Spleen (tissue), 11 donors: Measurements from ENCODE around the gene FES. TPM values are rescaled to one million over a fixed set of nuclear protein-coding genes. Genes with fewer than 3 reads are reported as not detected.
A peak's percentile ranks its signal among the peaks of the same experiment; 100 is the strongest.

ENCODE experiments used
- DNase-seq: peaks from one replicate; pipeline ENCODE4 v3.0.0-alpha.2; 2020
- H3K27ac ChIP-seq, 8 donors: fragments of 200-600 bp; sonication (generic) in 7 of 8; 1 replicate in 4 of 8; 2 replicates in 4 of 8; pipeline versions ENCODE4 v1.5.0 to v1.8.0; 2016 to 2021; ENCODE audit warnings: inconsistent platforms in 4 of 8, mild to moderate bottlenecking in 4 of 8, moderate library complexity in 1 of 8
- H3K27me3 ChIP-seq, 7 donors: fragments of 200-600 bp; sonication (generic) in 6 of 7; replicated peaks in 1 of 7; 1 replicate in 4 of 7; 2 replicates in 3 of 7; pipeline versions ENCODE4 v1.5.0 to v1.8.0; 2016 to 2021; ENCODE audit warnings: inconsistent platforms in 3 of 7, mild to moderate bottlenecking in 1 of 7
- H3K36me3 ChIP-seq, 6 donors: fragments of 200-600 bp; sonication (generic) in 5 of 6; 1 replicate in 4 of 6; 2 replicates in 2 of 6; pipeline versions ENCODE4 v1.5.0 to v1.8.0; 2016 to 2021; ENCODE audit warnings: inconsistent platforms in 2 of 6
- H3K4me1 ChIP-seq, 6 donors: fragments of 200-600 bp; sonication (generic) in 5 of 6; 1 replicate in 3 of 6; 2 replicates in 3 of 6; pipeline versions ENCODE4 v1.5.0 to v1.8.0; 2016 to 2021; ENCODE audit warnings: inconsistent platforms in 3 of 6
- H3K4me3 ChIP-seq, 8 donors: fragments of 200-600 bp; sonication (generic) in 7 of 8; 1 replicate in 4 of 8; 2 replicates in 4 of 8; pipeline versions ENCODE4 v1.5.0 to v1.8.0; 2016 to 2021; ENCODE audit warnings: inconsistent platforms in 4 of 8, mild to moderate bottlenecking in 4 of 8, moderate library complexity in 2 of 8
- H3K9me3 ChIP-seq, 8 donors: fragments of 200-600 bp; sonication (generic) in 7 of 8; 1 replicate in 4 of 8; 2 replicates in 4 of 8; pipeline versions ENCODE4 v1.5.0 to v1.8.0; 2016 to 2021; ENCODE audit warnings: inconsistent platforms in 4 of 8
- CTCF ChIP-seq, 11 experiments: fragments of 200-600 bp in 7 of 11; fragments of 450-650 bp in 4 of 11; sonication (generic) in 4 of 11; IDR thresholded peaks in 8 of 11; conservative IDR thresholded peaks in 3 of 11; 1 replicate in 7 of 11; 2 replicates in 4 of 11; pipeline versions ENCODE4 v1.4.0 to v1.8.0; 2016 to 2021; ENCODE audit warnings: antibody characterized with exemption in 11 of 11, inconsistent platforms in 4 of 11, mild to moderate bottlenecking in 1 of 11
- POLR2A ChIP-seq, 3 donors: fragments of 450-650 bp; IDR thresholded peaks; one replicate each; pipeline ENCODE4 v1.5.1; 2017; ENCODE audit warnings: antibody characterized with exemption in 3 of 3, mild to moderate bottlenecking in 1 of 3
- POLR2AphosphoS5 ChIP-seq, 3 donors: sonication (generic); formaldehyde crosslinking; IDR thresholded peaks; one replicate each; pipeline ENCODE4 v1.5.1; 2017; ENCODE audit warnings: antibody characterized with exemption in 3 of 3
- WGBS, 5 donors: extraction: QIAGEN DNeasy Blood & Tissue Kit in 3 of 5; methylation state at CpG; one replicate each; pipeline versions ENCODE4 v1.1.5 to v1.1.7; 2013 to 2018; 5-methylcytosine and 5-hydroxymethylcytosine counted together
- intact Hi-C: fragments of 100-400 bp; cut with DNase I; formaldehyde crosslinking; loops from one replicate; pipeline ENCODE4 v1.15.0; 2023; ENCODE audit warnings: low total_unique reads
- polyA plus RNA-seq, 3 donors: library from polyadenylated mRNA; stranded (reverse); fragments of 200-250 nt; gene quantifications; one replicate each; pipeline ENCODE4 v1.2.1, GENCODE V29; 2013
- total RNA-seq, 7 donors: library from RNA; depleted of rRNA in 3 of 7; stranded (reverse); fragments of >200 nt in 3 of 7; fragmentation: NEBNext Ultra II Directional in 4 of 7; extraction: Animal tissue kit (Norgen Biotek cat#: 25700) in 4 of 7; gene quantifications; one replicate each; pipeline versions ENCODE4 v1.1.0 to v1.2.1, GENCODE V29; 2016 to 2021
- donor health status: healthy with polysubstance abuse.
- donor health status: DM: no; HTN: no; CAD: no; lungs with moderate emphysema.
- donor health status: DM: no; HTN: no; CAD: no.
- donor health status: Bipolar disorder and iron deficiency.
- donor health status: healthy.
- donor health status: DM: no; HTN: no; CAD: no.
- donor health status: DM: yes; HTN: yes; CAD: no.

The FES gene
- total and polyA plus RNA-seq, 10 donors, result 39.5 to 369 (median 240) TPM

- Histone ChIP-seq H3K27me3 (no peaks in the 10 kb centered on the region), H3K4me3 (peak within 1 kb of the TSS in 1 of 8 donors; percentile 93), H3K9me3 (no peaks in the 10 kb centered on the region), H3K27ac (peak within 1 kb of the TSS; percentile 79 to 98 (median 96)), H3K36me3 (no peaks in the 10 kb centered on the region), H3K4me1 (peaks cover 26 to 67% (median 46%) of the 10 kb centered on the region in 6 donors)
- DNase-seq, result no peak
- intact Hi-C loops, result no loop called here
- TF ChIP-seq POLR2AphosphoS5 (IDR thresholded peaks at IDR 0.05), result no peak
- TF ChIP-seq POLR2A (IDR thresholded peaks at IDR 0.05), result no peak
- no peak for TF ChIP-seq CTCF (IDR thresholded peaks at IDR 0.05 in 8 of 11, conservative IDR thresholded peaks at IDR 0.05 in 3 of 11)
- WGBS, 5 donors, result 85 to 95% (median 90%) methylated on average over 5 to 6 of the region's 6 CpGs
Measured at GRCh38 chr15:90868261-90868689, 16.0 kb upstream of the FES start, which contains the start of gene FURIN. Gene FURIN, plus strand, starts transcription at chr15:90868588. Its CDS starts 7,153 bp downstream, at chr15:90875741.

DNA sequence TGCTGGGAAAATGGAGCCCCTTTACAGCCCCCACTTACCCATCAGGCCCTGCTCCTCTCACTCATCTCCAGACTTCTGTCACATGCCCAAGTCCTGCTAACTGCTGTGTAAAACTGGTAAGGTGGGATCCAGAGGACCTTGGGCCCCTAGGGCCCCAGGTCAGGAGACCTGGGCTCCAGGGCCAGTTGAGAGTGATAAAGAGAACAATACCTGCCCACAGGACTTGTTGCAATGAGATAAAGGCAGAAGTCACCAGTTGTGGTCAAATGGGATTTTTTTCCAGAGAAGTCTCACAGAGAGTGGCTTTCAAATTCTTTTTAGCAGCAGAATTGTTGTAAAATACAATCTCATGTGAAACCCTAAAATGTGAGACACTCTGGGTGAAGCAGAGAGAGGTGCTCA, 15.2 kb upstream of the FES start:
- no peak for DNase-seq
- Histone ChIP-seq H3K27ac (peak overlapping the region; percentile 79 to 98 (median 96)), H3K4me3 (peak overlapping the region in 1 of 8 donors; percentile 93), H3K9me3 (no peaks in the 10 kb centered on the region), H3K27me3 (no peaks in the 10 kb centered on the region), H3K36me3 (no peaks in the 10 kb centered on the region), H3K4me1 (peaks cover 26 to 67% (median 52%) of the 10 kb centered on the region in 6 donors)
- intact Hi-C loops, result no loop called here
- TF ChIP-seq CTCF (IDR thresholded peaks at IDR 0.05 in 8 of 11, conservative IDR thresholded peaks at IDR 0.05 in 3 of 11), result no peak
- TF ChIP-seq POLR2A (IDR thresholded peaks at IDR 0.05), result no peak

DNA sequence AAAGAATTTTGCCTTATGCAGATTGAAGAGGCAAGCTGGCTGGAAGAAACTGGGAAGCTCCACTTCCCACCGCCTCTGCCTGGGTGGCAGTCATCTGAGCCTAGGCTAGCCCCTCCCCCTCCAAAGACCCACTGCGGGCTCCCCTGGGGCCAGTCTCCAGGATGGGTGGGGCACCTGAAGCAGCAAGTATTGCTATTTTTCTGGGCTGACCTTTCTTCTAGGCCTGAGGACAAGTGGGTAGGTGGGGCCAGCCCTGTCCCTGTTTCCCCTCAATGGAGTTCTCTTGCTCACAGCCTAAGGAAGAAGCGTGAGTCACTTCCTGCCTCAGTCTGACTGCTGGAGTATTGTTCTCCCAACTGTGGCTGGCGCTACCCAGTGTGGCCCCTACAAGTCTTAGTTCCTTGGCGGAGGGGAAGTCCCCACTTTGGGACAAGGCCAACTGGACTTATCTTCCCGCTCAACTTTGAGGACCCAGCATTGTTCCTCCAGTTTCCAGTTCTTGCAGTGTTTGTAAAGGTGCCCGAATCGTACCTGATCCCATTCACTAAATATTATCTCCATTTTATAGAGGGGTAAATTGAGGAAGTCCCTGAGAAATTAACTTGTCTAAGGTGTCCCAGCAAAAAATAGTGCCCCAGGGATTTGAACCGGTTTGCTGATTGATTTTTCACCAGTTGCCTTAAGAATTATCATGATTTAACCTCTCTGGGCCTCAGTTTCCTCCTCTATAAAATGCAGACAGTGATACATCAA, 14.5 kb upstream of the FES start:
- intact Hi-C loops, result no loop called here
- Histone ChIP-seq H3K27me3 (no peaks in the 10 kb centered on the region), H3K36me3 (no peaks in the 10 kb centered on the region), H3K27ac (peak overlapping the region; percentile 79 to 98 (median 96)), H3K9me3 (no peaks in the 10 kb centered on the region), H3K4me3 (peak overlapping the region in 4 of 8 donors; percentile 60 to 93 (median 78)), H3K4me1 (peaks cover 26 to 71% (median 56%) of the 10 kb centered on the region in 6 donors)
- WGBS, 5 donors, result 22 to 36% (median 27%) methylated on average over 9 of the region's 9 CpGs
- TF ChIP-seq CTCF (IDR thresholded peaks at IDR 0.05 in 8 of 11, conservative IDR thresholded peaks at IDR 0.05 in 3 of 11) (peak in 1 of 11 experiments; percentile 6), POLR2A (IDR thresholded peaks at IDR 0.05) (no peak), POLR2AphosphoS5 (IDR thresholded peaks at IDR 0.05) (peak; percentile 43 to 77 (median 65))
- DNase-seq, result peak; percentile 84

DNA sequence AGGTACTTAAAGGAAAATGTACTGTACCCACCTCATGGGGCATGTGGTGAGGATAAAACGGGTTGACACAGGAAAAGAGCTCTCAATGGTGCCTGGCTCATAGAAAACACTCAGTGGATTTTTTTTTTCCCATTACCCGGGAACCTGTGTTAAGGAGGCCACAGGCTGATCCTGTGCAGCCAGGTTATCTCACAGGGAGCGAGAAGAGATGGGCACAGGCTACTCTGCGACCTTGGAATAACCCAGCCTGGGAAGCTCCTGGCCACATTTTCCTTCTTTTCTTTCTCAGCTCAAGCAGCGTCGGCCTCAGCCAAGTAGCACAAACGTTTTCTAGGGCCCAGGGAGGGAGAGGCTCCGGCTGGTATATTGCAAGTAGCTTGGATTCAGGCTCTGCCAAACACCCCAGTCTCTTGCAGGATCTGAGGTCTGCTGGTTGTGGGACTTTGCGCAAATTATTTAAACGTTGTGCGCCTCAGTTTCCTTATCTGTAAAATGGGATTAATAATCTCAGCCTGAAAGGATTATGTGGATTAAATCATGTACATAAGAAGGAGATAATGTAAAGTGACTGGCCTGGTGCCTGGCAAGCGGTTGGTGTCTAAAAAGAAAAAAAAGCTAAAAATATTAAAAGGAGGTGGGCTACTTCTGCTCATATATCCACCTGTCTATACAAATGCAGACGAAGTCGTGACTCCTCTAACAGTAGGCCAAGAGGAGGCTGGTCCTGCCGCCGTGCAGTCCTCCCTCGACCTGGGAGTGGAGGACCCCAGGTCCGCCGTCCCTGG, 13.8 kb upstream of the FES start:
- no peaks in the 10 kb centered on the region for H3K9me3 ChIP-seq
- H3K27ac ChIP-seq, result peak overlapping the region; percentile 79 to 98 (median 96)
- H3K36me3 ChIP-seq, result peaks cover 0 to 7% (median 1%) of the 10 kb centered on the region in 6 donors
- H3K4me1 ChIP-seq, result peaks cover 26 to 77% (median 59%) of the 10 kb centered on the region in 6 donors
- no peaks in the 10 kb centered on the region for H3K27me3 ChIP-seq
- TF ChIP-seq POLR2A (IDR thresholded peaks at IDR 0.05) (no peak), POLR2AphosphoS5 (IDR thresholded peaks at IDR 0.05) (no peak), CTCF (IDR thresholded peaks at IDR 0.05 in 8 of 11, conservative IDR thresholded peaks at IDR 0.05 in 3 of 11) (no peak)
- no peak for DNase-seq
- H3K4me3 ChIP-seq, result peak overlapping the region; percentile 45 to 93 (median 70)
- WGBS, 5 donors, result 32 to 38% (median 36%) methylated on average over 17 to 19 of the region's 19 CpGs
- intact Hi-C loops, result no loop called here
